Heart right ventricle (tissue), 16 donors: ENCODE results near the gene ERGIC3. TPM values are rescaled to one million over a fixed set of nuclear protein-coding genes. Genes with fewer than 3 reads are reported as not detected.

Experiments used
- ATAC-seq, 8 donors: fragments of 200-7000 bp; cut with Tn5 transposase; one replicate each; pipeline ENCODE4 v1.9.1; 2020; ENCODE audit warnings: mild to moderate bottlenecking in 8 of 8, moderate library complexity in 8 of 8, moderate number of reproducible peaks in 1 of 8
- DNase-seq, 2 donors: peaks; one replicate each; pipeline ENCODE4 v3.0.0-alpha.2; 2020
- H3K27ac ChIP-seq, 10 donors: fragments of 200-600 bp; sonication (generic) in 2 of 10; one replicate each; pipeline versions ENCODE4 v1.5.0 to v1.8.0; 2020 to 2022; ENCODE audit warnings: mild to moderate bottlenecking in 3 of 10
- H3K27me3 ChIP-seq, 7 donors: fragments of 200-600 bp; one replicate each; pipeline ENCODE4 v1.8.0; 2021 to 2022; ENCODE audit warnings: mild to moderate bottlenecking in 2 of 7
- H3K36me3 ChIP-seq, 9 donors: fragments of 200-600 bp; sonication (generic) in 1 of 9; one replicate each; pipeline versions ENCODE4 v1.5.0 to v1.8.0; 2020 to 2022; ENCODE audit warnings: mild to moderate bottlenecking in 2 of 9
- H3K4me1 ChIP-seq, 9 donors: fragments of 200-600 bp; sonication (generic) in 1 of 9; one replicate each; pipeline versions ENCODE4 v1.5.0 to v1.8.0; 2020 to 2022; ENCODE audit warnings: mild to moderate bottlenecking in 4 of 9
- H3K4me3 ChIP-seq, 10 donors: fragments of 200-600 bp; sonication (generic) in 2 of 10; one replicate each; pipeline versions ENCODE4 v1.5.0 to v1.8.0; 2020 to 2022; ENCODE audit warnings: mild to moderate bottlenecking in 7 of 10, moderate library complexity in 2 of 10
- H3K9me3 ChIP-seq, 11 donors: fragments of 200-600 bp in 10 of 11; sonication (generic) in 2 of 11; one replicate each; pipeline versions ENCODE4 v1.5.0 to v1.8.0; 2013 to 2022; ENCODE audit warnings: mild to moderate bottlenecking in 2 of 11, control low read depth in 1 of 11, moderate library complexity in 1 of 11
- WGBS, 2 donors: extraction: QIAGEN DNeasy Blood & Tissue Kit; methylation state at CpG; one replicate each; pipeline ENCODE4 v1.1.7; 2013; ENCODE audit warnings: inconsistent platforms in 1 of 2; 5-methylcytosine and 5-hydroxymethylcytosine counted together
- intact Hi-C, 10 donors: fragments of 100-400 bp; cut with DNase I; formaldehyde crosslinking; loops; one replicate each; pipeline versions ENCODE4 v1.11.1 to v1.14.2; 2022
- polyA plus RNA-seq, 2 donors: library from polyadenylated mRNA; stranded (reverse); fragments of 200-250 nt; gene quantifications; one replicate each; pipeline ENCODE4 v1.2.3, GENCODE V29; 2013
- total RNA-seq, 10 donors: library from RNA; stranded (reverse); fragmentation: NEBNext Ultra II Directional in 3 of 10; extraction: Animal tissue kit (Norgen Biotek cat#: 25700) in 3 of 10; gene quantifications; one replicate each; pipeline versions ENCODE4 v1.2.1 to v1.2.4, GENCODE V29; 2021 to 2023
- TF ChIP-seq, protein P1 (sequence below), 9 donors: fragments of 200-600 bp; sonication (generic) in 2 of 9; IDR thresholded peaks; one replicate each; pipeline versions ENCODE4 v1.5.0 to v1.8.0; 2021 to 2022; ENCODE audit warnings: antibody characterized with exemption in 9 of 9, mild to moderate bottlenecking in 5 of 9, moderate library complexity in 1 of 9
- donor health status: Arrhythmogenic right ventricular cardiomyopathy.
- donor health status: ischemic (EF 13 %, LVEDD 7.1; RV severe dilation, severe dysfunction).
- donor health status: healthy with polysubstance abuse.
- donor health status: DM: no; HTN: yes; CAD: no.
- donor health status: DM: no; HTN: no; CAD: no.
- donor health status: ischemic (EF 25% LVEDD 6.9; RV normal size, moderate dysfunction).
- donor health status: ischemic (EF 25% LVEDD 5.7; RV mildly dilated, moderate dysfunction).
- donor health status: healthy.
- donor health status: DM: yes; HTN: yes; CAD: no.
- donor health status: Ischemic cardiomyopathy.
- donor health status: ischemic (EF 35%, LVEDD 5.7; RV mildly dilated, moderate dysfunction).
- donor health status: nonischemic (EF 11% LVEDD 7.7; RV severe dilation, severe dysfunction).
- donor health status: DM: yes; HTN: yes; CAD: no.
- donor health status: PGD.
- donor health status: ischemic (EF 29% LVEDD 5.4; RV normal size, mild dysfunction).
- donor health status: nonischemic (EF 23%, LVEDD 6.1; RV moderate dilation, normal function).

The ERGIC3 gene
- total and polyA plus RNA-seq, 12 donors: 40.9 to 143 (median 103) TPM

DNA sequence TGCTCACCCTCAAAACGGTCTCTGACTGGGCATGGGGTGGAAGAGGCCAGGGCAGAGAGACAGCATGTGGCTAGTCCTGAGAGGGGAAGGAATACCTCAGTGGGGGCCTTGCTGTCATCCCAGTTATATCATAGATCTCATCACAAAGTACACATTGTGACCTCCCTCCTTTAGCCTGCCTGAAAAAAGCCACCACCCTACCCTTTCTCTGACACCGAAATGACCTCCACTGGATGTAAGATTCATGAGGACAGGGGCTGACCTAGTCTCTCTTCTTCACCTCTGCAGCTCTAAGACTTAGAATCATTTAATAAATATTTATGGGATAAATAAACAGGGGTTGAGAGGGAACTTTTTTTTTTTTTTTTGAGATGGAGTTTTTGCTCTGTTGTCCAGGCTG, 12.3 kb upstream of the ERGIC3 start, which contains the start of gene C20orf173:
TSS of gene C20orf173 (minus strand) at position 101 of the 400 bp plus-strand sequence. CDS start 279 bp downstream, outside the sequence.
- ATAC-seq: no peak
- Histone ChIP-seq H3K27ac (no peak within 1 kb of the TSS), H3K4me1 (no peaks in the 10 kb centered on the region), H3K27me3 (no peaks in the 10 kb centered on the region), H3K9me3 (no peaks in the 10 kb centered on the region), H3K4me3 (no peak within 1 kb of the TSS), H3K36me3 (no peaks in the 10 kb centered on the region)
- 90 to 93% methylated on average over 2 of the region's 2 CpGs for WGBS, 2 donors
- TF ChIP-seq, protein P1, sequence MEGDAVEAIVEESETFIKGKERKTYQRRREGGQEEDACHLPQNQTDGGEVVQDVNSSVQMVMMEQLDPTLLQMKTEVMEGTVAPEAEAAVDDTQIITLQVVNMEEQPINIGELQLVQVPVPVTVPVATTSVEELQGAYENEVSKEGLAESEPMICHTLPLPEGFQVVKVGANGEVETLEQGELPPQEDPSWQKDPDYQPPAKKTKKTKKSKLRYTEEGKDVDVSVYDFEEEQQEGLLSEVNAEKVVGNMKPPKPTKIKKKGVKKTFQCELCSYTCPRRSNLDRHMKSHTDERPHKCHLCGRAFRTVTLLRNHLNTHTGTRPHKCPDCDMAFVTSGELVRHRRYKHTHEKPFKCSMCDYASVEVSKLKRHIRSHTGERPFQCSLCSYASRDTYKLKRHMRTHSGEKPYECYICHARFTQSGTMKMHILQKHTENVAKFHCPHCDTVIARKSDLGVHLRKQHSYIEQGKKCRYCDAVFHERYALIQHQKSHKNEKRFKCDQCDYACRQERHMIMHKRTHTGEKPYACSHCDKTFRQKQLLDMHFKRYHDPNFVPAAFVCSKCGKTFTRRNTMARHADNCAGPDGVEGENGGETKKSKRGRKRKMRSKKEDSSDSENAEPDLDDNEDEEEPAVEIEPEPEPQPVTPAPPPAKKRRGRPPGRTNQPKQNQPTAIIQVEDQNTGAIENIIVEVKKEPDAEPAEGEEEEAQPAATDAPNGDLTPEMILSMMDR (IDR thresholded peaks at IDR 0.05): no peak
- intact Hi-C loops: no loop called here
- DNase-seq: no peak

DNA sequence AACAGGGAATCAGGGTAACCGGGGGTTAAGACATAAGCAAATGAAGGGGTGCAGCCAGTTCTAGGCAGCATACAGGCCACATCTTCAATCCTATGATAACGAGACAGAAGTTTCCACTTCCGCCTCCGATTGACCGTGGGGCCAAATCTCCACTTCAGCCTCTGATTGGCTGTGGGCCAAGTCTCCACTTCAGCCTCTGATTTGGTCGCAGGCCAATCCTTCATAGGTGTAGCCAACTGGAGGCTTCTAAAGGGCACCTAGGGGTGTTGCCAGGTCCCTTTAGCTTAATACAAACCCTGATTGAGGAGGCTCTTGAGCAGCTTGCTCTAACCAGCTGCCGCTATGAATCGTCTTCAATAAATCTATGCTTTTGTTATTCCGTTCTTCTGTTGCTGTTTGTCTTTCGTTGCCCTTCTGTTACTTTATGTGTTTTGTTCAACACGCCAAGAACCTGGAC, 2.1 kb upstream of the ERGIC3 start:
- intact Hi-C loops: loop anchor here in 3 of 10 donors (5.0 to 10.0 kb wide), 3 partner anchors 78 to 125 kb away; partner anchors contain the start of genes CPNE1 (in 2 of the 3), RBM12 (in 2 of the 3) and SPAG4 (in 1 of the 3)
- H3K27ac ChIP-seq: no peak overlapping the region
- H3K4me1 ChIP-seq: peaks cover 0 to 23% (median 15%) of the 10 kb centered on the region in 9 donors
- no peak for ATAC-seq
- no peak for DNase-seq
- H3K36me3 ChIP-seq: peaks cover 0 to 19% (median 0%) of the 10 kb centered on the region in 9 donors
- 34 to 46% methylated on average over 11 of the region's 11 CpGs for WGBS, 2 donors
- no peaks in the 10 kb centered on the region for H3K9me3 ChIP-seq
- H3K4me3 ChIP-seq: peak overlapping the region in 1 of 10 donors; percentile 18
- TF ChIP-seq, protein P1 (IDR thresholded peaks at IDR 0.05): no peak
- H3K27me3 ChIP-seq: no peaks in the 10 kb centered on the region

DNA sequence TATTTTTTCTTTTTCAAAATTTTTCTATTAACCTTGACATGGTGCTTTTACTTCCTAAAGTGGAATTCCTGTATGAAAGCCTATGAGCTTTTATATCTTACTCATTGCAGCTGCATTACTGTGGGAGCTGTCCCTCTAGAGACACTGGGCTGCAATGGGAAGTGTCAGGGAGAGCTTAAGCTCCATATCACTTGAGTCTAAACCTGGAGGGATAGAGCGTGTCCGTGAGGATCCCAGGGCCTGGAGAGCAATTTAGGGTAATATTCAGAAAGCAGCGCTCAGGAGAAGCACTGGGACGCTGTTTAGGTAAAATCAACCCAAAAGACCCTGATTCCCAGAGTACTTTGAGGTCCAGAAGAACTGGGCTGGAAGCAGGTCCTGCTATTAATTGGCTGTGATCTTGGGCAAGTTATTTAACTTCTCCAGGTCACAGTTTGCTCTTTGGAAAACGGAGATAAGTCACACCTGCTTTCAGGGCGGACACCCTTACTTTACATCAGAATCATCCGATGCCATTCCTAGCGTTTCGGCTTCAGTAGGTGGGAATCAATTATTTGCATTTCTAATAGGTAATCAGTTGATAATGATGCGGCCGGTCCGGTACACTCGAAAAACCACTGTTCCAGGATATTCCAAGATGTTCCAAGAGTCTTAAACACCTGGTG, 628 bp upstream of the ERGIC3 start:
- Histone ChIP-seq H3K36me3 (peaks cover 0 to 33% (median 0%) of the 10 kb centered on the region in 9 donors), H3K4me1 (peaks cover 0 to 23% (median 15%) of the 10 kb centered on the region in 9 donors), H3K27ac (peak overlapping the region in 3 of 10 donors; percentile 74 to 89 (median 80)), H3K9me3 (no peaks in the 10 kb centered on the region), H3K27me3 (no peaks in the 10 kb centered on the region), H3K4me3 (peak overlapping the region; percentile 71 to 95 (median 85))
- intact Hi-C loops: loop anchor here in 3 of 10 donors (5.0 to 10.0 kb wide), 3 partner anchors 76 to 124 kb away; partner anchors contain the start of genes CPNE1 (in 2 of the 3), RBM12 (in 2 of the 3) and SPAG4 (in 1 of the 3)
- DNase-seq (no peak), ATAC-seq (no peak)
- TF ChIP-seq, protein P1 (IDR thresholded peaks at IDR 0.05): no peak
- 23 to 25% methylated on average over 13 of the region's 13 CpGs for WGBS, 2 donors

DNA sequence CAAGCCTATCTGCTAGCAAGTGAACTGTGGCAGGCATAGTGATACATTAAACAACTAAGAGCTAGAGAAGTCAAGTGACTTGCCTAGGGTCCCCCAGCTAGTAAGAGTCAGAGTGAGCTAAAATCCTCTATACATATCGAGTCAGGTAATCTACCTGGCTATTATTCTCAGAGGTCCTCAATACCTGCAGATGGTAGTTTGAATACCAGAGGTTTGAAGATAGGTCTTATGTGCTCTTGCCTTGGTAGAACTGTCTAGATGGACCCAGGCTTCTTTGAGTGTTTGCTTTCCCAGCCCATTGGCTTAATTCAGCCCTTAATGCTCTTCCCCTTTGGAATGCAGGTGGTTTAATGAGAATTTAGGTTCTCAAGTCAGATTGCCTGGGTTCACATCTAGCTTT, 1.1 kb downstream of the ERGIC3 start:
- Histone ChIP-seq H3K36me3 (peaks cover 0 to 51% (median 6%) of the 10 kb centered on the region in 9 donors), H3K27ac (no peak overlapping the region), H3K9me3 (no peaks in the 10 kb centered on the region), H3K4me1 (peaks cover 0 to 23% (median 15%) of the 10 kb centered on the region in 9 donors), H3K27me3 (no peaks in the 10 kb centered on the region), H3K4me3 (peak overlapping the region in 2 of 10 donors; percentile 72 to 89)
- no peak for DNase-seq
- intact Hi-C loops: loop anchor here in 3 of 10 donors (5.0 to 10.0 kb wide), 3 partner anchors 74 to 122 kb away; partner anchors contain the start of genes CPNE1 (in 2 of the 3), RBM12 (in 2 of the 3) and SPAG4 (in 1 of the 3)
- TF ChIP-seq, protein P1 (IDR thresholded peaks at IDR 0.05): no peak
- 95 to 100% methylated on average over 1 of the region's 1 CpG for WGBS, 2 donors
- no peak for ATAC-seq
